Stimulated activated naive CD4-positive, alpha-beta T cell (primary cell): Measurements from ENCODE around the gene TMEM131L.

ENCODE experiments used
- DNase-seq, 6 experiments: peaks; one replicate each; lab custom pipeline; 2025; lab: John Stamatoyannopoulos, UW

TMEM131L gene

GRCh38 chr4:153618833-153619232, 152.7 kb downstream of the TMEM131L start:
- DNase-seq, result no peak

GRCh38 chr4:153619811-153620210, 153.7 kb downstream of the TMEM131L start:
- no peak for DNase-seq

GRCh38 chr4:153620352-153620751, 154.2 kb downstream of the TMEM131L start:
- no peak for DNase-seq

GRCh38 chr4:153622093-153622492, 155.9 kb downstream of the TMEM131L start:
- no peak for DNase-seq

- no peak for DNase-seq
Observed at GRCh38 chr4:153622778-153623240, 156.6 kb downstream of the TMEM131L start.

- DNase-seq, result no peak
Observed at GRCh38 chr4:153623491-153623890, 157.3 kb downstream of the TMEM131L start.

- no peak for DNase-seq
Observed at GRCh38 chr4:153628796-153629315, 162.7 kb downstream of the TMEM131L start.

GRCh38 chr4:153629776-153630175, 163.6 kb downstream of the TMEM131L start:
- DNase-seq, result no peak

- DNase-seq, result peak in 2 of 6 experiments; percentile 36 to 39
Observed at GRCh38 chr4:153634738-153635353, 168.7 kb downstream of the TMEM131L start.

GRCh38 chr4:153635846-153636245, 169.7 kb downstream of the TMEM131L start:
- DNase-seq, result no peak

- no peak for DNase-seq
Observed at GRCh38 chr4:153637201-153637600, 171.0 kb downstream of the TMEM131L start.

GRCh38 chr4:153638011-153638410, 171.9 kb downstream of the TMEM131L start:
- DNase-seq, result peak in 1 of 6 experiments; percentile 8

GRCh38 chr4:153638999-153639398, 172.8 kb downstream of the TMEM131L start:
- no peak for DNase-seq

- DNase-seq, result no peak
Observed at GRCh38 chr4:153639833-153640802, 174.0 kb downstream of the TMEM131L start.

- no peak for DNase-seq
Observed at GRCh38 chr4:153641532-153641931, 175.4 kb downstream of the TMEM131L start.

GRCh38 chr4:153643406-153644383, 177.5 kb downstream of the TMEM131L start:
- DNase-seq, result peak in 3 of 6 experiments; percentile 33 to 60 (median 59)

GRCh38 chr4:153645183-153645582, 179.0 kb downstream of the TMEM131L start:
- no peak for DNase-seq

- no peak for DNase-seq
Observed at GRCh38 chr4:153646261-153646660, 180.1 kb downstream of the TMEM131L start.

GRCh38 chr4:153646978-153647377, 180.8 kb downstream of the TMEM131L start:
- DNase-seq, result no peak

GRCh38 chr4:153647975-153648374, 181.8 kb downstream of the TMEM131L start:
- DNase-seq, result no peak

- no peak for DNase-seq
Observed at GRCh38 chr4:153649572-153649991, 183.4 kb downstream of the TMEM131L start.
